Measurements from ENCODE around the gene FNIP2. TPM values are rescaled to one million over a fixed set of nuclear protein-coding genes. Genes with fewer than 3 reads are reported as not detected.
"Not testable (repeated sequence)": the region's sequence is repeated elsewhere in the genome, so short reads cannot be mapped to it uniquely, and the experiment has no call there.

The FNIP2 gene
- total RNA-seq, 2 experiments from 2014 or later, result 10.1 to 11.3 TPM

DNA sequence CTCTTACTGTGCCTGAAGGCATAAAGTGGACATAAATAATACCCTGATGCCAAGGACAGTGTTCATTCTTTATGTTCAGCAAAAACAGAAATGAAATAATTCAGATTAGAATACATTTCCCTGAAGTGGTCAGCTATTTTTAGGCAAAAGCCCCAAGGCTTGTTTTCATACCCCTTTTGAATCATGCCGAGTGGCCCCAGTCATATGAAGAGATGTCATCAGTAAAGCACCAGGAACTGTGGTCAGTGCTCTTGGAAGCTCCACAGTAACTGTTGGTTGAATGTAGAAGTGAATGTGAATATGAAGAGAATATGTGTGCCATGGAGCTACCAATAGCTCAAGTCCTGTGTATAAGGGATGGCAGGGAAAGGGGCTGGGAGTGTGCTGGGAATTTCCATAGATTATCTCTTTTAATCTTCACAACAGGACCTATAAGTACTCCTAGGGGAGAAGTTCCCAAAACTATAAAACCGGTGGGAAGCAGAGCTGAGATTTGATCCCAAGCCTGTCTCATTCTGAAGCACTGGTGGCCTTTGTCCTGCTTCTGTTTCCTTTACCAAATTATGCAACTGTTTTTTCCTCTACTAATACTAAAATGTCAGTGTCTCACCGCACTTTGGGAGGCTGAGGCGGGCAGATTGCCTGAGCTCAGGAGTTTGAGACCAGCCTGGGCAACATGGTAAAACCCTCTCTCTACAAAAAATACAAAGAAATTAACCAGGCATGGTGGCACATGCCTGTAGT lies 52.6 kb downstream of the FNIP2 start:
- intact Hi-C loops (cut with micrococcal nuclease), result no loop called here
- peaks cover 63% of the 10 kb centered on the region for H3K4me1 Mint-ChIP-seq (ENCODE audit: low read depth)
- H3K9me3 Mint-ChIP-seq, result no peaks in the 10 kb centered on the region
- CTCF ChIA-PET, result interaction anchor here (0.9 to 2.0 kb wide), 2 partner anchors 9 to 11 kb away, joined by 3 to 7 read pairs; no protein-coding TSS in a partner anchor
- peaks cover 2% of the 10 kb centered on the region for H3K36me3 Mint-ChIP-seq (ENCODE audit: low read depth)
- H3K27me3 Mint-ChIP-seq (ENCODE audit: low read depth), result no peaks in the 10 kb centered on the region
- DNase-seq, result peak; percentile 35
- H3K4me3 Mint-ChIP-seq, result no peak overlapping the region
- no peak overlapping the region for H3K27ac Mint-ChIP-seq

GRCh38 chr4:158822348-158822747 lies 53.5 kb downstream of the FNIP2 start:
- intact Hi-C loops (cut with micrococcal nuclease), result no loop called here
- Mint-ChIP-seq H3K4me3 (no peak overlapping the region), H3K27ac (no peak overlapping the region), H3K27me3 (ENCODE audit: low read depth) (no peaks in the 10 kb centered on the region), H3K9me3 (no peaks in the 10 kb centered on the region), H3K36me3 (ENCODE audit: low read depth) (peaks cover 5% of the 10 kb centered on the region), H3K4me1 (ENCODE audit: low read depth) (peaks cover 67% of the 10 kb centered on the region)
- CTCF ChIA-PET, result interaction anchor here (1.0 to 2.0 kb wide), 2 partner anchors 11 to 12 kb away, joined by 4 to 7 read pairs; no protein-coding TSS in a partner anchor
- no peak for DNase-seq

- Mint-ChIP-seq H3K36me3 (ENCODE audit: low read depth) (peaks cover 7% of the 10 kb centered on the region), H3K27ac (peak overlapping the region; percentile 76), H3K9me3 (no peaks in the 10 kb centered on the region), H3K4me3 (no peak overlapping the region), H3K4me1 (ENCODE audit: low read depth) (peaks cover 68% of the 10 kb centered on the region), H3K27me3 (ENCODE audit: low read depth) (no peaks in the 10 kb centered on the region)
- CTCF ChIA-PET, result interaction anchor here (1.0 kb wide), 2 partner anchors 12 to 28 kb away, joined by 3 to 4 read pairs; no protein-coding TSS in a partner anchor
- intact Hi-C loops (cut with micrococcal nuclease), result loop anchor here (1.0 kb wide), 2 partner anchors 13 to 254 kb away; no protein-coding TSS in a partner anchor
- DNase-seq, result peak; percentile 32
Measured at GRCh38 chr4:158823461-158823873, 54.6 kb downstream of the FNIP2 start.

- H3K9me3 Mint-ChIP-seq, result no peaks in the 10 kb centered on the region
- peaks cover 7% of the 10 kb centered on the region for H3K36me3 Mint-ChIP-seq (ENCODE audit: low read depth)
- peaks cover 66% of the 10 kb centered on the region for H3K4me1 Mint-ChIP-seq (ENCODE audit: low read depth)
- no peak for DNase-seq
- CTCF ChIA-PET, result interaction anchor here (1.1 kb wide), 1 partner anchor 25 kb away, joined by 3 read pairs; no protein-coding TSS in a partner anchor
- H3K27me3 Mint-ChIP-seq (ENCODE audit: low read depth), result no peaks in the 10 kb centered on the region
- no peak overlapping the region for H3K27ac Mint-ChIP-seq
- no peak overlapping the region for H3K4me3 Mint-ChIP-seq
- intact Hi-C loops (cut with micrococcal nuclease), result loop anchor here (5.0 kb wide), 1 partner anchor 102 kb away; the partner anchor contains the start of gene PPID
Measured at GRCh38 chr4:158824425-158825274, 55.8 kb downstream of the FNIP2 start.

DNA sequence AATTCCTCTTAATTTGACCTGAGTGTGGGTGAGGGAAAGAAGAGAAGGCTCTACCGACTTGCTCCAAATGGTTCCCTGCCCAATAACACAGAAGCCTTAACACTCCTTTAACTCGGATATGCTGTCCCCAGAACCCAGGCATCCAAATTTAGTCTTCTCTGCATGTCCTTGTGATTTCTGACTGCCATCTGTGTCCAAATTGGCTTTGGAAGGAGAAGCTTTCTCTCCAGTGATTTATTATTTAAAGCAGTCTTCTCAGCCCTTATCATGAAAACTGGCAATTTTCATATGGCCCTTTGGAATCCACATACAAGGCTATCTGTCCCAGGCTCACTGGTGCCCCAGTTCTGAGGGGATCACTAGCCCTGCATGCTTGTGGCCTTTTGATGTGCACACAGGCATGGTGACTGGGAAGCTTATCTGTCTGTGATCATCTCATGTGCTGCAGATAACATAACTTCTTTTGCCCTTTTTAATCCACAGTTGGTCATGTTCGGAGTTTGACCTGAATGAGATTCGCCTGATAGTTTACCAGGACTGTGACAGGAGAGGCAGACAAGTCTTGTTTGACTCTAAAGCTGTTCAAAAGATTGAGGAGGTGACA lies 56.7 kb downstream of the FNIP2 start:
- no peaks in the 10 kb centered on the region for H3K27me3 Mint-ChIP-seq (ENCODE audit: low read depth)
- no peaks in the 10 kb centered on the region for H3K9me3 Mint-ChIP-seq
- peaks cover 12% of the 10 kb centered on the region for H3K36me3 Mint-ChIP-seq (ENCODE audit: low read depth)
- intact Hi-C loops (cut with micrococcal nuclease), result loop anchor here (2.0 to 5.0 kb wide), 2 partner anchors 47 to 103 kb away; partner anchors contain the start of gene PPID
- CTCF ChIA-PET, result interaction anchor here (1.2 kb wide), 1 partner anchor 45 kb away, joined by 3 read pairs; no protein-coding TSS in a partner anchor
- no peak overlapping the region for H3K4me3 Mint-ChIP-seq
- no peak for DNase-seq
- H3K27ac Mint-ChIP-seq, result peak overlapping the region; percentile 59
- H3K4me1 Mint-ChIP-seq (ENCODE audit: low read depth), result peaks cover 60% of the 10 kb centered on the region

DNA sequence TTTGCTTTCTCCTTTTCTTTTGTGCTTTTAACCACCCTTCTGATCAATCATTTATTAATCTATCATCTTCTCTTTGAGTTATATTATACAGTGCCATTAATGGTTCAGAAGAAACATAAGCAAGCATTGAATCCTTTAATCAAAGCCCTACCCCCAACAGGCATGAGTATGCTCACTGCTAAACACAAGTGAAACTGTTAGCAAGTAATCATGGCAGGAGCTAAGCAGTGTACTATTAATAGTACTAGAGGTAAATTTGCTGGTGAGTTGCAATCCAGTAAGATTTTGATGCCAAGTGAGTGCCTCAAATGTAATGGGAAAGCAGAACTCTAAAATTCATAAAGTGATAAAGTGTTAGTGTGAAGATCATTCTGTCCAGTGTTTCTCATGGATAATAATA lies 57.2 kb downstream of the FNIP2 start:
- Mint-ChIP-seq H3K4me1 (ENCODE audit: low read depth) (peaks cover 55% of the 10 kb centered on the region), H3K4me3 (no peak overlapping the region)

GRCh38 chr4:158826882-158827281 lies 58.1 kb downstream of the FNIP2 start:
- Mint-ChIP-seq H3K9me3 (no peaks in the 10 kb centered on the region), H3K4me3 (no peak overlapping the region), H3K27me3 (ENCODE audit: low read depth) (no peaks in the 10 kb centered on the region), H3K36me3 (ENCODE audit: low read depth) (peaks cover 12% of the 10 kb centered on the region), H3K4me1 (ENCODE audit: low read depth) (peaks cover 51% of the 10 kb centered on the region), H3K27ac (peak overlapping the region; percentile 17)
- intact Hi-C loops (cut with micrococcal nuclease), result loop anchor here (1.0 to 5.0 kb wide), 3 partner anchors 48 to 105 kb away; partner anchors contain the start of genes FNIP2 and PPID
- CTCF ChIA-PET, result interaction anchor here (0.6 to 1.2 kb wide), 2 partner anchors 23 to 52 kb away, joined by 3 to 5 read pairs; no protein-coding TSS in a partner anchor
- peak; percentile 17 for DNase-seq

More for the DNA sequence above, 57.2 kb downstream of the FNIP2 start:
- Mint-ChIP-seq H3K36me3 (ENCODE audit: low read depth) (peaks cover 14% of the 10 kb centered on the region), H3K27me3 (ENCODE audit: low read depth) (no peaks in the 10 kb centered on the region), H3K27ac (peak overlapping the region; percentile 59), H3K9me3 (no peaks in the 10 kb centered on the region)
- CTCF ChIA-PET, result interaction anchor here (0.6 to 1.2 kb wide), 2 partner anchors 24 to 45 kb away, joined by 3 to 5 read pairs; no protein-coding TSS in a partner anchor
- DNase-seq, result no peak
- intact Hi-C loops (cut with micrococcal nuclease), result loop anchor here (2.0 to 5.0 kb wide), 2 partner anchors 47 to 104 kb away; partner anchors contain the start of gene PPID

GRCh38 chr4:158827543-158827981 lies 58.7 kb downstream of the FNIP2 start:
- intact Hi-C loops (cut with micrococcal nuclease), result loop anchor here (1.0 to 5.0 kb wide), 3 partner anchors 49 to 105 kb away; partner anchors contain the start of genes FNIP2 and PPID
- CTCF ChIA-PET, result interaction anchor here (0.6 to 1.2 kb wide), 2 partner anchors 26 to 52 kb away, joined by 3 read pairs; no protein-coding TSS in a partner anchor
- Mint-ChIP-seq H3K36me3 (ENCODE audit: low read depth) (peaks cover 12% of the 10 kb centered on the region), H3K27ac (no peak overlapping the region), H3K4me1 (ENCODE audit: low read depth) (peaks cover 51% of the 10 kb centered on the region), H3K9me3 (no peaks in the 10 kb centered on the region), H3K4me3 (no peak overlapping the region), H3K27me3 (ENCODE audit: low read depth) (no peaks in the 10 kb centered on the region)
- no peak for DNase-seq

- H3K4me3 Mint-ChIP-seq; H3K27me3 Mint-ChIP-seq (ENCODE audit: low read depth); H3K9me3 Mint-ChIP-seq; DNase-seq; H3K27ac Mint-ChIP-seq: not testable (repeated sequence)
- Mint-ChIP-seq H3K4me1 (ENCODE audit: low read depth) (peaks cover 51% of the 10 kb centered on the region), H3K36me3 (ENCODE audit: low read depth) (peaks cover 12% of the 10 kb centered on the region)
- CTCF ChIA-PET, result interaction anchor here (0.6 to 1.2 kb wide), 2 partner anchors 53 to 92 kb away, joined by 3 to 5 read pairs; no protein-coding TSS in a partner anchor
- intact Hi-C loops (cut with micrococcal nuclease), result loop anchor here (5.0 kb wide), 1 partner anchor 106 kb away; the partner anchor contains the start of gene PPID
Measured at GRCh38 chr4:158828151-158828550, 59.3 kb downstream of the FNIP2 start.

DNA sequence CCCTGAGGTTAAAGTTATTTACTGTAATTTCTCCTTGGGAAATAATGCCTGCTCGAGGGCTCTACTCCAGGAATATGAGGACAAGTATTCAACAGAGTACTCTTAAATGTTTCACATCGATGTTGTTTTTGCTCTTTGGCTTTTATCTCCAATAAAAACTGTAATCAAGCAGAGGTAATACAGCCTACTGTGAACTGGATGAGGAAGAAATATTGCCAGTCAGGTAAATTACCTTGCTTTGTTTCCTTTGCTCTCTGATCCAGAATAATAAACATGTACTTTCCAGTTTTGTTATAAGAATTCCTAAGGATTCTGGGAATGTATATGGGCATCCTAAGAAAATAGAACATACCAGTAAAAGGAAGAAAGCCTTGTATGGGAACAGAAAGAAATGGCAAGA lies 60.4 kb downstream of the FNIP2 start:
- CTCF ChIA-PET, result no interaction called here
- no peaks in the 10 kb centered on the region for H3K9me3 Mint-ChIP-seq
- peaks cover 16% of the 10 kb centered on the region for H3K36me3 Mint-ChIP-seq (ENCODE audit: low read depth)
- no peak overlapping the region for H3K27ac Mint-ChIP-seq
- intact Hi-C loops (cut with micrococcal nuclease), result loop anchor here (5.0 kb wide), 1 partner anchor 107 kb away; the partner anchor contains the start of gene PPID
- no peak overlapping the region for H3K4me3 Mint-ChIP-seq
- H3K27me3 Mint-ChIP-seq (ENCODE audit: low read depth), result no peaks in the 10 kb centered on the region
- no peak for DNase-seq
- peaks cover 42% of the 10 kb centered on the region for H3K4me1 Mint-ChIP-seq (ENCODE audit: low read depth)

DNA sequence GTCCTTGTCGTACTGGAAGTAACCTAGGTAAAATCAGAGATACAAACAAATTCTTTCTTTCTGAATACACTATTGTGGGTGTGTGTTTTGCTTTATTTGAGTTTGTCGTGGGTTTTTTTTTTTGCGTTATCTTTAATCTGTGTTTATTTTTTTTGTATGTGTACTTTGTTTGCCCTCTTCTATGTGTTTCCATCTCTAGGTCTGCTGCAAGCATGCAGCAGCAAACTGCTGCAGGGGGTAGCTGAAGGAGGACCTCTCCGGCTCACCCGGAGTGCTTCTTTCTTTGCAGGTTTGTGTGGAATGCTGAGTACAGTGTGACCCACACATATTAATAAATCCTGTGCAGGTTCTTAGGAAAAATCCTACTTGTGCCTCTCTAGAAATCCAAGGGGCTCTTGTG lies 64.8 kb downstream of the FNIP2 start:
- H3K9me3 Mint-ChIP-seq, result no peaks in the 10 kb centered on the region
- no peak for DNase-seq
- no peak overlapping the region for H3K27ac Mint-ChIP-seq
- no peaks in the 10 kb centered on the region for H3K27me3 Mint-ChIP-seq (ENCODE audit: low read depth)
- peaks cover 3% of the 10 kb centered on the region for H3K4me1 Mint-ChIP-seq (ENCODE audit: low read depth)
- CTCF ChIA-PET, result interaction anchor here (0.5 kb wide), 1 partner anchor 52 kb away, joined by 3 read pairs; no protein-coding TSS in a partner anchor
- H3K4me3 Mint-ChIP-seq, result no peak overlapping the region
- H3K36me3 Mint-ChIP-seq (ENCODE audit: low read depth), result peaks cover 13% of the 10 kb centered on the region
- intact Hi-C loops (cut with micrococcal nuclease), result no loop called here
